NCI-H2196 treated with DMSO at 0.1 percent for 48 hours (cell line): ENCODE data around the gene FECH.
"Not testable (repeated sequence)": the region's sequence is repeated elsewhere in the genome, so short reads cannot be mapped to it uniquely, and the experiment has no call there.

Experiments used
- DNase-seq: peaks from one replicate; lab custom pipeline; 2025; ENCODE audit not compliant: unreplicated experiment; lab: John Stamatoyannopoulos, UW

Gene FECH

GRCh38 chr18:57533006-57533867 lies 53.3 kb downstream of the FECH start:
- DNase-seq = no peak

- DNase-seq = no peak
Observed at GRCh38 chr18:57529151-57529550, 57.4 kb downstream of the FECH start.

- DNase-seq = no peak
Observed at GRCh38 chr18:57527556-57528229, 58.8 kb downstream of the FECH start.

GRCh38 chr18:57523171-57523956 lies 63.1 kb downstream of the FECH start:
- no peak for DNase-seq

GRCh38 chr18:57522348-57522747 lies 64.2 kb downstream of the FECH start:
- DNase-seq = not testable (repeated sequence)

- no peak for DNase-seq
Observed at GRCh38 chr18:57519668-57520424, 66.7 kb downstream of the FECH start.

- DNase-seq = no peak
Observed at GRCh38 chr18:57518533-57518932, 68.0 kb downstream of the FECH start.

GRCh38 chr18:57516056-57516455 lies 70.4 kb downstream of the FECH start:
- DNase-seq = no peak

GRCh38 chr18:57505231-57505630 lies 81.3 kb downstream of the FECH start:
- DNase-seq = no peak

- no peak for DNase-seq
Observed at GRCh38 chr18:57502624-57503023, 83.9 kb downstream of the FECH start.

- DNase-seq = no peak
Observed at GRCh38 chr18:57498682-57499256, 87.7 kb downstream of the FECH start.
